ENCODE data around the gene SYNDIG1.

- TF ChIP-seq MAFK (IDR thresholded peaks at IDR 0.05; ENCODE audit: low read depth, low read length), result no peak
- no peak for TF ChIP-seq CTCF (conservative IDR thresholded peaks at IDR 0.05; ENCODE audit: low read depth, low read length)
- no peak for TF ChIP-seq POLR2A (IDR thresholded peaks at IDR 0.05; ENCODE audit: low read depth, low read length)
- no peak for TF ChIP-seq FOS (IDR thresholded peaks at IDR 0.05; ENCODE audit: low read depth, low read length)
- TF ChIP-seq BHLHE40 (IDR thresholded peaks at IDR 0.05; ENCODE audit: low read depth, low read length), result no peak
- TF ChIP-seq USF2 (IDR thresholded peaks at IDR 0.05; ENCODE audit: low read depth, low read length), result no peak
- TF ChIP-seq RCOR1 (IDR thresholded peaks at IDR 0.05; ENCODE audit: insufficient replicate concordance, low read length), result no peak
These were observed 53.3 kb downstream of the SYNDIG1 start for GRCh38 chr20:24522452-24523330.

Data from IMR-90 (cell line).